ENCODE results near the gene NSDHL.

DNA sequence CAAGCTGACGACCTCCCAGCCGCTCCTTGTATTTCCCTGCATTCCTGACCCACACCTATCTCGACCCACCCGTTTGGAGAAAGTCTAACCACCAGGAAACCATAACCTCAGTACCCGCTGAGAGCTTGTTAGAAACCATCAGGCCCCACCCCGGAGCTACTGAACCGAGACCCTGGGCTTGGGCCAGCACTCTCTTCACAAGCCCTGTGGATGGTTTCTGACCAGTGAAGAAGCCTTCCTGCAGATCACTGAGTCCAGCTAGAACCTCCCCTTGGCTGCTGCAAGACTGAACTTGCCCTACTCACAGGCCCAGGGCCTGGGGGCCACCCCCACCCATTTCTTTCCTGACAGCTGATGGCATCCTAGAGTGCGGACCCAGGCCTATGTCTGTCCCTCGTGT is 40.4 kb downstream of the NSDHL start:
- TF ChIP-seq, protein P1, sequence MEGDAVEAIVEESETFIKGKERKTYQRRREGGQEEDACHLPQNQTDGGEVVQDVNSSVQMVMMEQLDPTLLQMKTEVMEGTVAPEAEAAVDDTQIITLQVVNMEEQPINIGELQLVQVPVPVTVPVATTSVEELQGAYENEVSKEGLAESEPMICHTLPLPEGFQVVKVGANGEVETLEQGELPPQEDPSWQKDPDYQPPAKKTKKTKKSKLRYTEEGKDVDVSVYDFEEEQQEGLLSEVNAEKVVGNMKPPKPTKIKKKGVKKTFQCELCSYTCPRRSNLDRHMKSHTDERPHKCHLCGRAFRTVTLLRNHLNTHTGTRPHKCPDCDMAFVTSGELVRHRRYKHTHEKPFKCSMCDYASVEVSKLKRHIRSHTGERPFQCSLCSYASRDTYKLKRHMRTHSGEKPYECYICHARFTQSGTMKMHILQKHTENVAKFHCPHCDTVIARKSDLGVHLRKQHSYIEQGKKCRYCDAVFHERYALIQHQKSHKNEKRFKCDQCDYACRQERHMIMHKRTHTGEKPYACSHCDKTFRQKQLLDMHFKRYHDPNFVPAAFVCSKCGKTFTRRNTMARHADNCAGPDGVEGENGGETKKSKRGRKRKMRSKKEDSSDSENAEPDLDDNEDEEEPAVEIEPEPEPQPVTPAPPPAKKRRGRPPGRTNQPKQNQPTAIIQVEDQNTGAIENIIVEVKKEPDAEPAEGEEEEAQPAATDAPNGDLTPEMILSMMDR (conservative IDR thresholded peaks at IDR 0.05; ENCODE audit: low read depth in 2 of 2) = no peak
- TF ChIP-seq POLR2AphosphoS5 (IDR thresholded peaks at IDR 0.05; ENCODE audit: low read depth) = no peak
- no peak for TF ChIP-seq EZH2 (IDR thresholded peaks at IDR 0.05; ENCODE audit: low read depth, unreplicated experiment)
- no peak for TF ChIP-seq EZH2phosphoT487 (IDR thresholded peaks at IDR 0.05; ENCODE audit: unreplicated experiment)
- no peak for TF ChIP-seq NANOG (IDR thresholded peaks at IDR 0.05; ENCODE audit: borderline replicate concordance)
- TF ChIP-seq CREB1 (CRISPR knock-in tag; IDR thresholded peaks at IDR 0.05; ENCODE audit: low read depth) = no peak
- TF ChIP-seq, protein P2, sequence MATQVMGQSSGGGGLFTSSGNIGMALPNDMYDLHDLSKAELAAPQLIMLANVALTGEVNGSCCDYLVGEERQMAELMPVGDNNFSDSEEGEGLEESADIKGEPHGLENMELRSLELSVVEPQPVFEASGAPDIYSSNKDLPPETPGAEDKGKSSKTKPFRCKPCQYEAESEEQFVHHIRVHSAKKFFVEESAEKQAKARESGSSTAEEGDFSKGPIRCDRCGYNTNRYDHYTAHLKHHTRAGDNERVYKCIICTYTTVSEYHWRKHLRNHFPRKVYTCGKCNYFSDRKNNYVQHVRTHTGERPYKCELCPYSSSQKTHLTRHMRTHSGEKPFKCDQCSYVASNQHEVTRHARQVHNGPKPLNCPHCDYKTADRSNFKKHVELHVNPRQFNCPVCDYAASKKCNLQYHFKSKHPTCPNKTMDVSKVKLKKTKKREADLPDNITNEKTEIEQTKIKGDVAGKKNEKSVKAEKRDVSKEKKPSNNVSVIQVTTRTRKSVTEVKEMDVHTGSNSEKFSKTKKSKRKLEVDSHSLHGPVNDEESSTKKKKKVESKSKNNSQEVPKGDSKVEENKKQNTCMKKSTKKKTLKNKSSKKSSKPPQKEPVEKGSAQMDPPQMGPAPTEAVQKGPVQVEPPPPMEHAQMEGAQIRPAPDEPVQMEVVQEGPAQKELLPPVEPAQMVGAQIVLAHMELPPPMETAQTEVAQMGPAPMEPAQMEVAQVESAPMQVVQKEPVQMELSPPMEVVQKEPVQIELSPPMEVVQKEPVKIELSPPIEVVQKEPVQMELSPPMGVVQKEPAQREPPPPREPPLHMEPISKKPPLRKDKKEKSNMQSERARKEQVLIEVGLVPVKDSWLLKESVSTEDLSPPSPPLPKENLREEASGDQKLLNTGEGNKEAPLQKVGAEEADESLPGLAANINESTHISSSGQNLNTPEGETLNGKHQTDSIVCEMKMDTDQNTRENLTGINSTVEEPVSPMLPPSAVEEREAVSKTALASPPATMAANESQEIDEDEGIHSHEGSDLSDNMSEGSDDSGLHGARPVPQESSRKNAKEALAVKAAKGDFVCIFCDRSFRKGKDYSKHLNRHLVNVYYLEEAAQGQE (IDR thresholded peaks at IDR 0.05; ENCODE audit: unreplicated experiment) = no peak
- TF ChIP-seq JUNB (IDR thresholded peaks at IDR 0.05; ENCODE audit: unreplicated experiment) = no peak
- TF ChIP-seq ZNF331 (CRISPR knock-in tag; IDR thresholded peaks at IDR 0.05; ENCODE audit: low read depth) = no peak
- TF ChIP-seq, protein P3, sequence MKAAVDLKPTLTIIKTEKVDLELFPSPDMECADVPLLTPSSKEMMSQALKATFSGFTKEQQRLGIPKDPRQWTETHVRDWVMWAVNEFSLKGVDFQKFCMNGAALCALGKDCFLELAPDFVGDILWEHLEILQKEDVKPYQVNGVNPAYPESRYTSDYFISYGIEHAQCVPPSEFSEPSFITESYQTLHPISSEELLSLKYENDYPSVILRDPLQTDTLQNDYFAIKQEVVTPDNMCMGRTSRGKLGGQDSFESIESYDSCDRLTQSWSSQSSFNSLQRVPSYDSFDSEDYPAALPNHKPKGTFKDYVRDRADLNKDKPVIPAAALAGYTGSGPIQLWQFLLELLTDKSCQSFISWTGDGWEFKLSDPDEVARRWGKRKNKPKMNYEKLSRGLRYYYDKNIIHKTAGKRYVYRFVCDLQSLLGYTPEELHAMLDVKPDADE (IDR thresholded peaks at IDR 0.05) = no peak
